Measurements from ENCODE around the gene TMEM19. TPM values are rescaled to one million over a fixed set of nuclear protein-coding genes. Genes with fewer than 3 reads are reported as not detected.
A peak's percentile ranks its signal among the peaks of the same experiment; 100 is the strongest.

The TMEM19 gene
- total RNA-seq, 4 donors from 2014 or later = 9.6 to 24.2 (median 16.6) TPM

DNA sequence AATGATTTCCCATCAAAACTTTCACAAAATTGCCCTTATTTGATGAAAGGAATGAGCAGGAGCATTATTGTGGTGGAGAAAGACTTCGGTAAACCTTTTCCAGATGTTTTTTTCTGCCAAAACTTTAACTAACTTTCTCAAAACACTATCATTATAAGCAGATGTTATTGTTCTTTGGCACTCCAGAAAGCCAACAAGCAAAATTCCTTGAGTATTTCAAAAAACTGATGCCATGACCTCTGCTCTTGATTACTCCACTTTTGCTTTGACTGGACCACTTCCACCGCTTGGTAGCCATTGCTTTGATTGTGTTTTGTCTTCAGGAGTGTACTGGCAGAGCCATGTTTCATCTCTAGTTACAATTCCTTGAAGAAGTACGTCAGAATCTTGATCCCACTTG lies 39.1 kb downstream of the TMEM19 start:
- Histone ChIP-seq H3K36me3 (no peaks in the 10 kb centered on the region), H3K4me1 (no peaks in the 10 kb centered on the region), H3K27ac (replicated peaks in 1 of 4) (no peak overlapping the region), H3K4me3 (no peak overlapping the region), H3K9me3 (no peaks in the 10 kb centered on the region), H3K27me3 (no peaks in the 10 kb centered on the region)
- no peak for DNase-seq (ENCODE audit: extremely low spot score)
- 84% methylated on average over 3 of the region's 3 CpGs for WGBS
- peak in 1 of 2 donors; percentile 26 for TF ChIP-seq POLR2AphosphoS5 (IDR thresholded peaks at IDR 0.05)
- no peak for TF ChIP-seq EP300 (IDR thresholded peaks at IDR 0.05)
- no peak for TF ChIP-seq POLR2A (IDR thresholded peaks at IDR 0.05; ENCODE audit: low read depth)
- TF ChIP-seq, protein P1, sequence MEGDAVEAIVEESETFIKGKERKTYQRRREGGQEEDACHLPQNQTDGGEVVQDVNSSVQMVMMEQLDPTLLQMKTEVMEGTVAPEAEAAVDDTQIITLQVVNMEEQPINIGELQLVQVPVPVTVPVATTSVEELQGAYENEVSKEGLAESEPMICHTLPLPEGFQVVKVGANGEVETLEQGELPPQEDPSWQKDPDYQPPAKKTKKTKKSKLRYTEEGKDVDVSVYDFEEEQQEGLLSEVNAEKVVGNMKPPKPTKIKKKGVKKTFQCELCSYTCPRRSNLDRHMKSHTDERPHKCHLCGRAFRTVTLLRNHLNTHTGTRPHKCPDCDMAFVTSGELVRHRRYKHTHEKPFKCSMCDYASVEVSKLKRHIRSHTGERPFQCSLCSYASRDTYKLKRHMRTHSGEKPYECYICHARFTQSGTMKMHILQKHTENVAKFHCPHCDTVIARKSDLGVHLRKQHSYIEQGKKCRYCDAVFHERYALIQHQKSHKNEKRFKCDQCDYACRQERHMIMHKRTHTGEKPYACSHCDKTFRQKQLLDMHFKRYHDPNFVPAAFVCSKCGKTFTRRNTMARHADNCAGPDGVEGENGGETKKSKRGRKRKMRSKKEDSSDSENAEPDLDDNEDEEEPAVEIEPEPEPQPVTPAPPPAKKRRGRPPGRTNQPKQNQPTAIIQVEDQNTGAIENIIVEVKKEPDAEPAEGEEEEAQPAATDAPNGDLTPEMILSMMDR (IDR thresholded peaks at IDR 0.05) = no peak
- intact Hi-C loops (cut with DNase I) = no loop called here

DNA sequence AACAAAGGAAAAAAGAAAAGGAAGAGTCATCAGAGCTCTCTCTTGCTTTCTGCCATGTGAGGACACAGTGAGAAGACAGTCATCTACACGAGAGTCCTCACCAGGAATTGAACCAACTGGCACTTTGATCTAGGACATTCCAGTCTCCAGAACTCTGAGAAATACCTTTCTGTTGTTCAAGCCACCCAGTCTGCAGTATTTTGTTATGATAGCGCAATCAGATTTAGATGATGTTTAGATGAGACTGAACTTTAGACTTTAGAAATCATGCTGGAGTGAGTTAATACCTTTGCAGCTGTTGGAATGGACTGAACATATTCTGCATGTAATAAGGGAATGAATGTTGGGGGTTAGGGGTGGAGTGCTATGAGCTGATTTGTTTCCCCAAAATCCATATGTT lies 40.7 kb downstream of the TMEM19 start:
- intact Hi-C loops (cut with DNase I) = no loop called here
- TF ChIP-seq POLR2A (IDR thresholded peaks at IDR 0.05; ENCODE audit: low read depth) = no peak
- TF ChIP-seq EP300 (IDR thresholded peaks at IDR 0.05) = no peak
- no peak for TF ChIP-seq POLR2AphosphoS5 (IDR thresholded peaks at IDR 0.05)
- TF ChIP-seq, protein P1 (IDR thresholded peaks at IDR 0.05) = no peak
- Histone ChIP-seq H3K4me1 (no peaks in the 10 kb centered on the region), H3K9me3 (no peaks in the 10 kb centered on the region), H3K4me3 (no peak overlapping the region), H3K27ac (replicated peaks in 1 of 4) (no peak overlapping the region), H3K27me3 (peaks cover 0 to 2% (median 0%) of the 10 kb centered on the region in 4 donors), H3K36me3 (no peaks in the 10 kb centered on the region)
- WGBS = 75% methylated on average over 2 of the region's 2 CpGs
- DNase-seq (ENCODE audit: extremely low spot score) = no peak

DNA sequence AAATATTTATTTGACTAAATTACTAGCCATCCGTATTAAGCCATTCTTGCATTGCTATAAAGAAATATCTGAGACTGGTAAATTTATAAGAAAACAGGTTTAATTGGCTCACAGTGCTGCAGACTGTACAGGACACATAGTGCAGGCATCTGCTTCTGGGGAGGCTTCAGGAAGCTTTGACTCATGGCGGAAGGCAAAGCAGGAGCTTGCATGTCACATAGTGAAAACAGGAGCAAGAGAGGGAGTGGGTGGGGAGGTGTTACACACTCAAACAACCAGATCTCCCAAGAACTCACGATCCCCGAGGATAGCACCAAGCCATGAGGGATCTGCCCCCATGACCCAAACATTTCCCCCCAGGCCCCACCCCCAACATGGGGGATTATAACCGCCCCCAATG lies 42.1 kb downstream of the TMEM19 start:
- Histone ChIP-seq H3K9me3 (no peaks in the 10 kb centered on the region), H3K4me1 (no peaks in the 10 kb centered on the region), H3K36me3 (no peaks in the 10 kb centered on the region), H3K4me3 (no peak overlapping the region), H3K27ac (replicated peaks in 1 of 4) (no peak overlapping the region), H3K27me3 (peaks cover 0 to 3% (median 0%) of the 10 kb centered on the region in 4 donors)
- intact Hi-C loops (cut with DNase I) = no loop called here
- 49% methylated on average over 4 of the region's 5 CpGs for WGBS
- no peak for DNase-seq (ENCODE audit: extremely low spot score)
- TF ChIP-seq, protein P1 (IDR thresholded peaks at IDR 0.05) = no peak
- TF ChIP-seq POLR2A (IDR thresholded peaks at IDR 0.05; ENCODE audit: low read depth) = no peak
- TF ChIP-seq EP300 (IDR thresholded peaks at IDR 0.05) = no peak
- no peak for TF ChIP-seq POLR2AphosphoS5 (IDR thresholded peaks at IDR 0.05)

DNA sequence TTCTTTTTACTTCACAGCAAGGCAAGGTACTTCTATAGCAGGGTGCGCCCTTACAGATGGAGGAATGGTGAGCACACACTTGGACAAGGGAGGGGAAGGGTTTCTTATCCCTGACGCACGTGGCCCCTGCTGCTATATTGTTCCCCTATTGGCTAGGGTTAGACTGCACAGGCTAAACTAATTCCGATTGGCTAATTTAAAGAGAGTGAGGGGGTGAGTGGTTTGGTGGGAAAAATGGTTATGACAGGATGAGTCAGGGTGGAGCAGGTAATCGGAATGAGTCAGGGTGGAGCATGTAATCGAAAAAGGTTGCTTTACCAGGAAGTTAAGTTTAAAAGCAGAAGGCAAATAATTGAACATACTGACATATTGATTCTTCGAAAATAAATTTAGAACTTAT lies 45.1 kb downstream of the TMEM19 start:
- TF ChIP-seq POLR2A (IDR thresholded peaks at IDR 0.05; ENCODE audit: low read depth) (no peak), POLR2AphosphoS5 (IDR thresholded peaks at IDR 0.05) (no peak), EP300 (IDR thresholded peaks at IDR 0.05) (no peak)
- TF ChIP-seq, protein P1 (IDR thresholded peaks at IDR 0.05) = no peak
- Histone ChIP-seq H3K27ac (replicated peaks in 1 of 4) (no peak overlapping the region), H3K4me1 (no peaks in the 10 kb centered on the region), H3K27me3 (peaks cover 0 to 3% (median 0%) of the 10 kb centered on the region in 4 donors), H3K36me3 (no peaks in the 10 kb centered on the region), H3K4me3 (no peak overlapping the region), H3K9me3 (no peaks in the 10 kb centered on the region)
- intact Hi-C loops (cut with DNase I) = no loop called here
- WGBS = 91% methylated on average over 7 of the region's 7 CpGs
- DNase-seq (ENCODE audit: extremely low spot score) = no peak
